Fibroblast of pulmonary artery (primary cell): ENCODE results near the gene SELL.
"Not testable (repeated sequence)": the region's sequence is repeated elsewhere in the genome, so short reads cannot be mapped to it uniquely, and the experiment has no call there.

Experiments
- DNase-seq: peaks from one replicate; pipeline ENCODE4 v3.0.0-alpha.2; 2010; ENCODE audit warnings: low read depth
- H3K4me3 ChIP-seq: replicated peaks from 2 replicates; pipeline ENCODE4 v1.5.1; 2011; ENCODE audit warnings: low read depth, mild to moderate bottlenecking, control low read depth, low read length, moderate library complexity
- CTCF ChIP-seq: IDR thresholded peaks from 2 replicates; pipeline ENCODE4 v1.5.1; 2011; ENCODE audit warnings: mild to moderate bottlenecking, control low read depth, low read length, inconsistent platforms; ENCODE audit errors: missing control alignments

Gene SELL

GRCh38 chr1:169658777-169659176 lies 52.6 kb downstream of the SELL start:
- H3K4me3 ChIP-seq, DNase-seq: not testable (repeated sequence)

DNA sequence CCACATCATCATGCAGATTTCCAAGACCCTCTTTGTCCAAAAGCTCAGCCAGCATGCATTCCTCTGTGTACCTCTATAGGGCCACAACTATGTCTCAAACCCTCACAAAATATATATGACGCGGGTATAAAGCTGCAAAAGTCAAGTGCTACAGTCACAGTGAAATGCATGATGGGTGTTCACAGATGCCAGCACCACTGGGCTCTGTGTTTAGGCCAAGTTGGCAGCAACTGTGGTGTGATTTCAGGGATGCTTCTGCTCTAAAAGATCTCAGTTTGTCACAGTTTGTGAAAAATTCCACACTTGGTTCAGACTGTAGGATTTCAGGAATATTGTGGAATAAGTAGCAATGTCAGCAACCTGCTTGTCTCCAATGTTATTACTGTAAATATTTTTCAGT lies 57.5 kb downstream of the SELL start:
- no peak overlapping the region for H3K4me3 ChIP-seq
- DNase-seq = no peak
- TF ChIP-seq CTCF = no peak

GRCh38 chr1:169651035-169651434 lies 60.4 kb downstream of the SELL start:
- H3K4me3 ChIP-seq = no peak overlapping the region
- TF ChIP-seq CTCF = no peak
- DNase-seq = no peak

GRCh38 chr1:169650551-169650950 lies 60.9 kb downstream of the SELL start:
- peak; percentile 15 for DNase-seq
- H3K4me3 ChIP-seq = no peak overlapping the region
- no peak for TF ChIP-seq CTCF

DNA sequence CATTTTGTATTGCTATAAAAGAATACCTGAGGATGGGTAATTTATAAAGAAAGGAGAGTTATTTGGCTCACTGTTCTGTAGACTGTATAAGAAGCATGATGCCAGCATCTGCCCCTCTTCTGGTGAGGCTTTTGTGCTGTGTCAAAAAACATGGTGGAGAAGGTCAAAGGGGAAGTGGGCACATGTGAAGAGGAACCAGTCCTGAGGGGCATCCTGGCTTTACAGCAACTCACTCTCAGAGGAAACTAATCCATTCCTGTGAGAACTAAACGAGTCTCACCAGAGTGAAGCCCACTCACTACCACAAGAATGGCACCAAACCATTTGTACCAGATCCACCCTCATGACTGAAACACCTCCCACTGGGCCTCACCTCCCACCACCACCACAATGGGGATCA lies 62.7 kb downstream of the SELL start:
- no peak for DNase-seq
- TF ChIP-seq CTCF = no peak
- H3K4me3 ChIP-seq = no peak overlapping the region

DNA sequence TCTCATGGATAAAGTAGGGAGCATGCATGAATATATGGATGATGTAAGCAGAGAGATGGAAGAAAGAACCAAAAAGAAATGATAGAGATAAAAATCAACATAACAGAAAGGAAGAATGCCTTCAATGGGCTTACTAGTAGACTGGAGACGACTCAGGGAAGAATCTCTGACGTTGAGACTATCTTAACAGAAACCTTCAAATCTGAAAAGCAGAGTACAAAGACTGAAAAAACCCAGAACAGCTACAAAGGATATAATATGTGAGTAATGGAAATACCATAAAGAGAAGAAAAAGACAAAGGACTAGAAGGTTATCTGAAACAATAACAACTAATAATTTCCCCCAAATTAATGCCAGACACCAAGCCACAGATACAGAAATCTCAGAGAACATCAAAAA lies 63.2 kb downstream of the SELL start:
- H3K4me3 ChIP-seq = no peak overlapping the region
- DNase-seq = no peak
- no peak for TF ChIP-seq CTCF

GRCh38 chr1:169647512-169647911 lies 63.9 kb downstream of the SELL start:
- no peak for TF ChIP-seq CTCF
- no peak overlapping the region for H3K4me3 ChIP-seq
- no peak for DNase-seq

GRCh38 chr1:169644297-169644696 lies 67.1 kb downstream of the SELL start:
- DNase-seq = no peak
- no peak for TF ChIP-seq CTCF
- no peak overlapping the region for H3K4me3 ChIP-seq
